ENCODE data around the gene NIPBL. TPM values are rescaled to one million over a fixed set of nuclear protein-coding genes. Genes with fewer than 3 reads are reported as not detected.
A peak's percentile ranks its signal among the peaks of the same experiment; 100 is the strongest.

The NIPBL gene
- total RNA-seq, 2 donors from 2014 or later, result 29.8 to 38.9 TPM

DNA sequence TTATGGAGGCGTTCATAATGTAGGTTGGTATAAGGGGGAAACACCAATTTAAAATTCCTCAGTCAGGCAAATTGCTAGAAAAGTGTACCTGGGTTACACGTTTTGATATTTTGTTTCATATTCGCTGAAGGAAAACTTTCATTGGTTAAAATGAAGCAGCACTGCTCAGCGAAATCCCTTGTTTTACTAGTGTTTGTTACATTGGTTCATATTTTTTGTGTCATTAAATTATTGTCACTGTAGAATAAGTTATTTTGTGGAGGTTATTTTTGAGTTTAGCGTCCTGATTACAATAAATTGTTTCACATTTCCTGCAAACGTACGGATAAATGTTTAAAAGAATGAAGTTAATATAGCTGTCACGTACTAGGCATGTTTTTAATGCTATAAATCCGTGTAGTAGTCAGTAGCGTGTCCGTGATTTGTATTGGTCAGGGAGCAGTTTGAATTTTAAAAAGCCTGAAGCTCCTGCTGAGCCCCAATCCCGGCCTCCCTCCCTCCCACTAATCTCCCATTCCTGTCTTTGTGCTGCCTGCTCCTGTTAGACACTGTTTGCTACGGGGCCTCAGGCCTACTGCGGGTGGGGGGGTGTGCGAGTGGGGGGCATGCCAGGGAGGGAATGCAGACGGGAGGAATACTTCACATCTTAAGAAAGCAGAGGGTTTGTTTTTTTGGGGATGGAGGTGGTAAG is 2.0 kb downstream of the NIPBL start:
- ATAC-seq (no peak), DNase-seq (peak in 2 of 4 donors; percentile 7 to 33)
- 1% methylated on average over 16 of the region's 16 CpGs for WGBS, 2 donors
- intact Hi-C loops (cut with DNase I), result loop anchor here (10.0 kb wide), 1 partner anchor 66 kb away; no protein-coding TSS in a partner anchor
- no peaks in the 10 kb centered on the region for H3K36me3 ChIP-seq (replicated peaks in 1 of 2; ENCODE audit: insufficient read depth in 1 of 2, low read depth in 2 of 2)
- H3K4me3 ChIP-seq, result peak overlapping the region in 1 of 2 donors; percentile 71
- no peaks in the 10 kb centered on the region for H3K27me3 ChIP-seq
- H3K9me3 ChIP-seq, result no peaks in the 10 kb centered on the region
- TF ChIP-seq CTCF (IDR thresholded peaks at IDR 0.05) (no peak), POLR2A (IDR thresholded peaks at IDR 0.05) (no peak)
- H3K27ac ChIP-seq, result peak overlapping the region in 3 of 4 donors; percentile 94 to 98 (median 96)
- H3K4me1 ChIP-seq, result peaks cover 52% of the 10 kb centered on the region

GRCh38 chr5:36879274-36880033 is 2.9 kb downstream of the NIPBL start:
- Histone ChIP-seq H3K36me3 (replicated peaks in 1 of 2; ENCODE audit: insufficient read depth in 1 of 2, low read depth in 2 of 2) (no peaks in the 10 kb centered on the region), H3K4me1 (peaks cover 49% of the 10 kb centered on the region), H3K9me3 (no peaks in the 10 kb centered on the region), H3K27me3 (no peaks in the 10 kb centered on the region), H3K27ac (peak overlapping the region in 2 of 4 donors; percentile 94 to 96), H3K4me3 (no peak overlapping the region)
- TF ChIP-seq POLR2A (IDR thresholded peaks at IDR 0.05) (no peak), CTCF (IDR thresholded peaks at IDR 0.05) (no peak)
- ATAC-seq, result no peak
- intact Hi-C loops (cut with DNase I), result loop anchor here (10.0 kb wide), 1 partner anchor 65 kb away; no protein-coding TSS in a partner anchor
- 8 to 14% methylated on average over 2 of the region's 2 CpGs for WGBS, 2 donors
- DNase-seq, result no peak

- no peak for TF ChIP-seq POLR2A (IDR thresholded peaks at IDR 0.05)
- TF ChIP-seq CTCF (IDR thresholded peaks at IDR 0.05), result no peak
- intact Hi-C loops (cut with DNase I), result no loop called here
- ATAC-seq (no peak), DNase-seq (no peak)
- WGBS, 2 donors, result 13 to 24% methylated on average over 3 of the region's 3 CpGs
- Histone ChIP-seq H3K4me3 (no peak overlapping the region), H3K4me1 (peaks cover 41% of the 10 kb centered on the region), H3K27ac (no peak overlapping the region), H3K36me3 (replicated peaks in 1 of 2; ENCODE audit: insufficient read depth in 1 of 2, low read depth in 2 of 2) (no peaks in the 10 kb centered on the region), H3K27me3 (no peaks in the 10 kb centered on the region), H3K9me3 (no peaks in the 10 kb centered on the region)
Observed at GRCh38 chr5:36880761-36881160, 4.2 kb downstream of the NIPBL start.

GRCh38 chr5:36881304-36881703 is 4.7 kb downstream of the NIPBL start:
- Histone ChIP-seq H3K4me1 (peaks cover 41% of the 10 kb centered on the region), H3K9me3 (no peaks in the 10 kb centered on the region), H3K4me3 (no peak overlapping the region), H3K36me3 (replicated peaks in 1 of 2; ENCODE audit: insufficient read depth in 1 of 2, low read depth in 2 of 2) (no peaks in the 10 kb centered on the region), H3K27ac (no peak overlapping the region), H3K27me3 (no peaks in the 10 kb centered on the region)
- TF ChIP-seq CTCF (IDR thresholded peaks at IDR 0.05) (no peak), POLR2A (IDR thresholded peaks at IDR 0.05) (no peak)
- intact Hi-C loops (cut with DNase I), result no loop called here
- no peak for DNase-seq
- ATAC-seq, result no peak

All from body of pancreas (tissue), 4 donors.